Gastrocnemius medialis (tissue), 4 donors: ENCODE measurements around the gene LMO3. TPM values are rescaled to one million over a fixed set of nuclear protein-coding genes. Genes with fewer than 3 reads are reported as not detected.

Experiments used
- ATAC-seq, 2 donors: fragments of 150-250 bp; one replicate each; pipeline ENCODE4 v1.9.1; 2016
- DNase-seq, 2 donors: peaks; one replicate each; pipeline ENCODE4 v3.0.0-alpha.2; 2019
- H3K27ac ChIP-seq, 4 donors: fragments of 200-600 bp; sonication (generic); 1 replicate in 1 of 4; 2 replicates in 3 of 4; pipeline ENCODE4 v1.5.1; 2016 to 2018; ENCODE audit warnings: mild to moderate bottlenecking in 2 of 4, moderate library complexity in 1 of 4
- H3K27me3 ChIP-seq, 3 donors: fragments of 200-600 bp; sonication (generic) in 2 of 3; 1 replicate in 1 of 3; 2 replicates in 2 of 3; pipeline versions ENCODE4 v1.5.1 to v1.6.0; 2016 to 2019; ENCODE audit warnings: mild to moderate bottlenecking in 1 of 3, moderate library complexity in 1 of 3
- H3K36me3 ChIP-seq, 2 donors: fragments of 200-600 bp; sonication (generic) in 1 of 2; one replicate each; pipeline ENCODE4 v1.5.1; 2017 to 2018
- H3K4me1 ChIP-seq, 2 donors: fragments of 200-600 bp; sonication (generic) in 1 of 2; one replicate each; pipeline ENCODE4 v1.5.1; 2016 to 2017; ENCODE audit warnings: mild to moderate bottlenecking in 2 of 2
- H3K4me3 ChIP-seq, 4 donors: fragments of 200-600 bp; sonication (generic) in 3 of 4; 1 replicate in 1 of 4; 2 replicates in 3 of 4; pipeline ENCODE4 v1.5.1; 2016 to 2019; ENCODE audit warnings: mild to moderate bottlenecking in 2 of 4
- H3K9me3 ChIP-seq, 3 donors: fragments of 200-600 bp; sonication (generic) in 2 of 3; 1 replicate in 1 of 3; 2 replicates in 2 of 3; pipeline ENCODE4 v1.5.1; 2016 to 2019
- POLR2A ChIP-seq, 2 donors: fragments of 450-650 bp; IDR thresholded peaks; one replicate each; pipeline ENCODE4 v1.6.1; 2017; ENCODE audit warnings: antibody characterized with exemption in 2 of 2, mild to moderate bottlenecking in 2 of 2, moderate library complexity in 2 of 2
- in situ Hi-C, 4 donors: fragments of 200-750 bp; cut with MboI; loops; one replicate each; pipeline versions ENCODE4 v1.15.0 to v1.8.0; 2017; ENCODE audit warnings: low sequenced_read_pairs in 4 of 4
- intact Hi-C: fragments of 100-400 bp; cut with DNase I; formaldehyde crosslinking; loops from one replicate; pipeline ENCODE4 v1.15.1; 2023; ENCODE audit warnings: low total_unique reads
- total RNA-seq, 4 donors: library from RNA; depleted of rRNA; stranded (reverse); fragments of >200 nt; gene quantifications; one replicate each; pipeline versions ENCODE4 v1.1.0 to v1.2.3, GENCODE V29; 2016
- TF ChIP-seq, protein P1 (sequence below), 5 experiments: fragments of 450-650 bp in 3 of 5; fragments of 200-600 bp in 2 of 5; sonication (generic) in 2 of 5; IDR thresholded peaks in 4 of 5; conservative IDR thresholded peaks in 1 of 5; 1 replicate in 4 of 5; 2 replicates in 1 of 5; pipeline ENCODE4 v1.5.1; 2016 to 2019; ENCODE audit warnings: antibody characterized with exemption in 5 of 5, mild to moderate bottlenecking in 3 of 5, moderate library complexity in 3 of 5

Gene LMO3
- 1 to 10 TPM in 3 of 4 donors, under 1 TPM in 1; 0.81 to 4.6 (median 1.5) TPM for total RNA-seq

DNA sequence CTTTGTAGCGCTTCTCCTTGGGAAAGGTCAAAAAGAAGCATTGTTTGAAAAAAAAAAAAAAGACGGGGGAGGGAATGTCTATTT is at the start of gene LMO3:
LMO3 (minus strand) TSS at position 46 of the 84 bp plus-strand sequence. CDS start 5,302 bp downstream, outside the sequence.
- H3K27me3 ChIP-seq = peaks cover 34 to 41% (median 39%) of the 10 kb centered on the region in 3 donors
- no peaks in the 10 kb centered on the region for H3K36me3 ChIP-seq
- in situ Hi-C loops (no loop called here), intact Hi-C loops (no loop called here)
- peaks cover 0 to 5% of the 10 kb centered on the region in 2 donors for H3K4me1 ChIP-seq
- DNase-seq = no peak
- no peak for ATAC-seq
- TF ChIP-seq, protein P1, sequence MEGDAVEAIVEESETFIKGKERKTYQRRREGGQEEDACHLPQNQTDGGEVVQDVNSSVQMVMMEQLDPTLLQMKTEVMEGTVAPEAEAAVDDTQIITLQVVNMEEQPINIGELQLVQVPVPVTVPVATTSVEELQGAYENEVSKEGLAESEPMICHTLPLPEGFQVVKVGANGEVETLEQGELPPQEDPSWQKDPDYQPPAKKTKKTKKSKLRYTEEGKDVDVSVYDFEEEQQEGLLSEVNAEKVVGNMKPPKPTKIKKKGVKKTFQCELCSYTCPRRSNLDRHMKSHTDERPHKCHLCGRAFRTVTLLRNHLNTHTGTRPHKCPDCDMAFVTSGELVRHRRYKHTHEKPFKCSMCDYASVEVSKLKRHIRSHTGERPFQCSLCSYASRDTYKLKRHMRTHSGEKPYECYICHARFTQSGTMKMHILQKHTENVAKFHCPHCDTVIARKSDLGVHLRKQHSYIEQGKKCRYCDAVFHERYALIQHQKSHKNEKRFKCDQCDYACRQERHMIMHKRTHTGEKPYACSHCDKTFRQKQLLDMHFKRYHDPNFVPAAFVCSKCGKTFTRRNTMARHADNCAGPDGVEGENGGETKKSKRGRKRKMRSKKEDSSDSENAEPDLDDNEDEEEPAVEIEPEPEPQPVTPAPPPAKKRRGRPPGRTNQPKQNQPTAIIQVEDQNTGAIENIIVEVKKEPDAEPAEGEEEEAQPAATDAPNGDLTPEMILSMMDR (IDR thresholded peaks at IDR 0.05 in 4 of 5, conservative IDR thresholded peaks at IDR 0.05 in 1 of 5) = no peak
- no peak for TF ChIP-seq POLR2A (IDR thresholded peaks at IDR 0.05)
- peak within 1 kb of the TSS; percentile 37 to 54 (median 42) for H3K4me3 ChIP-seq
- H3K9me3 ChIP-seq = no peaks in the 10 kb centered on the region
- no peak within 1 kb of the TSS for H3K27ac ChIP-seq

DNA sequence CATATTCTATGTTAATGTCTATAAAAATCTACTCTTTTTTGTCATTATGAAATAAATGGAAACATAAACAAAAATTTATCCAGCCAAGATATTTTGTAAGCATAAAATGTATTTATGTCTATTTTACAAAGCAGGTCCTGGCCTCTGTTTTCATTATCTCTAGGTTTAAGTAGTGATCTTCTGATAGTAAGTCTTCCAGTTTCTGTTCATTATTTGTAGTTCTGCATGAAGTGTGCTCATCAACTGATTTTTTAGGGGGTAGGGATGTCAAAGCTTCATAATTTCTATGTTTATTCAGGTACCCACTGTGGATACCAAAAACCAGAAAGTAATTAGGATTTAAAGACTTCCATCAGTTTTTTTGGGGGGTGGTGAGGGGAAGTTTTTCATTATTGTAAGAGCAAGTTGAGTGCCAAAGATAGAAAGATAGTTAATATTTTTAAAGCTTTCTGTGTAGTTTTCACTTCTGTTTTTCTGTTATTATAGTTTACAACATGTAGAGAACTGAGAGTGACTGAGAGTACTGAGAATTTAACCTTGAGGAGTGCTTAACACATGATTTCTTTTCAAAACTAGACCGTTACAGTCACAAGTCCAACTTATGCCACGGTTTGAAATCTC is 30.6 kb upstream of the LMO3 start:
- Histone ChIP-seq H3K4me1 (no peaks in the 10 kb centered on the region), H3K9me3 (no peaks in the 10 kb centered on the region), H3K27me3 (no peaks in the 10 kb centered on the region), H3K4me3 (no peak overlapping the region), H3K27ac (no peak overlapping the region), H3K36me3 (no peaks in the 10 kb centered on the region)
- intact Hi-C loops (no loop called here), in situ Hi-C loops (no loop called here)
- ATAC-seq (no peak), DNase-seq (no peak)
- TF ChIP-seq, protein P1 (IDR thresholded peaks at IDR 0.05 in 4 of 5, conservative IDR thresholded peaks at IDR 0.05 in 1 of 5) = no peak
- no peak for TF ChIP-seq POLR2A (IDR thresholded peaks at IDR 0.05)

DNA sequence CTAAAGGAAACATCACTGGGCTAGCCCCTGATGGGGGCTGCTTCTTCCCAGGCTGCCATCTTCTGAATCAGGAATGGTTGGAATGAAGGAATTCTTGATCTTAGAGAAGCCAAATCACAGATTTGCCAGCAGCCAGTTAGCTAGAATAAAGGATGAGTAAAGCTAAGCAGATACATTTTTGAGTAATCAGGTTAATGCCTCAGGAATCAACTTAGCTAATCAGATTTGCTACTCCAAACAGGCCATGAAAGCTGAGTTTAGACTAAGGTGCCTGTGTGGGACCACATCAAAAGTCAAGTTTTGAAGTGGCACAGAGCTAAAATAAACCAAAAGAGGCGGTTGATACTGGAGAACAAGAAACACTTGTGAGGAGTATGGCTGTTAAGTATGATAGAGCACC is 28.8 kb upstream of the LMO3 start:
- in situ Hi-C loops (no loop called here), intact Hi-C loops (no loop called here)
- Histone ChIP-seq H3K36me3 (no peaks in the 10 kb centered on the region), H3K4me1 (no peaks in the 10 kb centered on the region), H3K4me3 (no peak overlapping the region), H3K27ac (no peak overlapping the region), H3K27me3 (no peaks in the 10 kb centered on the region), H3K9me3 (no peaks in the 10 kb centered on the region)
- no peak for TF ChIP-seq POLR2A (IDR thresholded peaks at IDR 0.05)
- DNase-seq = no peak
- no peak for ATAC-seq

DNA sequence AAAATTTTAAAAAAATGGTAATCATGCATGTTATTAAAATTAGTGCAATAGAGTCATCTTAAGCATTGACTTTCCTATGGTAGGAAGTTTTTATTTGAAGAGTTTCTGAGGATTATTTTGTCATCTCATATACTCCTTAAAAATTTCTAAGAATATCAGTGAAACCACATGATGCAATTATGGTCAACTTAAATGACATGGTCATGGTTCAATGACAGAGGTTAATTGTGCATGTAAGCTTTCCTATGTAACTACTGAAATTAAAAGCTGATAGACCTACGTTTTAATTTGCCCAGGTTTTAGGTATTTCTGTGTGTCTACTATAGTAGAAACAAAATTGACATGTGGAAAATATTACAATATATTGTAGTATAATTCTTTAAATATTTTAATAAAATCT is 21.0 kb upstream of the LMO3 start:
- in situ Hi-C loops = no loop called here
- ATAC-seq = no peak
- Histone ChIP-seq H3K4me1 (no peaks in the 10 kb centered on the region), H3K9me3 (no peaks in the 10 kb centered on the region), H3K27me3 (no peaks in the 10 kb centered on the region), H3K36me3 (no peaks in the 10 kb centered on the region), H3K4me3 (no peak overlapping the region), H3K27ac (no peak overlapping the region)
- intact Hi-C loops = no loop called here
- no peak for TF ChIP-seq POLR2A (IDR thresholded peaks at IDR 0.05)
- TF ChIP-seq, protein P1 (IDR thresholded peaks at IDR 0.05 in 4 of 5, conservative IDR thresholded peaks at IDR 0.05 in 1 of 5) = no peak
- DNase-seq = no peak

DNA sequence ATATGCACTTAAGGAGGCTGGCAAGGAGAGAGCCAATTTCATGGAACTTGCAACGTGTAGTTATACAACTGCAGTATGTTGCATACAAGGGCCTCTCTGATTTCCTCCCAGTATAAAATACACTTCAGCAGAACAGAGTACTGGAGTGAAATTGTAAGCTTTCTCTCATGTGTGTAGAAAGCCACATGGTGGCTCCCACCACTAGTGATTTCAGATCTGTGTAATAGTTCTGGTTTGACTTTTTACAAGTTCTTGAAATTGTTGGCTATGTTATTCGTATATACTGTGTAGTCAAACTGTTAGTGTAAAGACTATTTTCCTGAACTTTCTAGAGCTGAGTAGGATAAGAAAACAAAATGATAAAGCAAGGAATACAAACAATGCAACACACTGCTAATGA is 16.4 kb upstream of the LMO3 start:
- no peak for ATAC-seq
- no peak for DNase-seq
- TF ChIP-seq POLR2A (IDR thresholded peaks at IDR 0.05) = no peak
- TF ChIP-seq, protein P1 (IDR thresholded peaks at IDR 0.05 in 4 of 5, conservative IDR thresholded peaks at IDR 0.05 in 1 of 5) = no peak
- H3K4me1 ChIP-seq = no peaks in the 10 kb centered on the region
- no peak overlapping the region for H3K27ac ChIP-seq
- no peaks in the 10 kb centered on the region for H3K9me3 ChIP-seq
- in situ Hi-C loops (no loop called here), intact Hi-C loops (no loop called here)
- no peaks in the 10 kb centered on the region for H3K27me3 ChIP-seq
- H3K4me3 ChIP-seq = no peak overlapping the region
- no peaks in the 10 kb centered on the region for H3K36me3 ChIP-seq
